ENCODE results near the gene CDH15.

CDH15 gene

DNA sequence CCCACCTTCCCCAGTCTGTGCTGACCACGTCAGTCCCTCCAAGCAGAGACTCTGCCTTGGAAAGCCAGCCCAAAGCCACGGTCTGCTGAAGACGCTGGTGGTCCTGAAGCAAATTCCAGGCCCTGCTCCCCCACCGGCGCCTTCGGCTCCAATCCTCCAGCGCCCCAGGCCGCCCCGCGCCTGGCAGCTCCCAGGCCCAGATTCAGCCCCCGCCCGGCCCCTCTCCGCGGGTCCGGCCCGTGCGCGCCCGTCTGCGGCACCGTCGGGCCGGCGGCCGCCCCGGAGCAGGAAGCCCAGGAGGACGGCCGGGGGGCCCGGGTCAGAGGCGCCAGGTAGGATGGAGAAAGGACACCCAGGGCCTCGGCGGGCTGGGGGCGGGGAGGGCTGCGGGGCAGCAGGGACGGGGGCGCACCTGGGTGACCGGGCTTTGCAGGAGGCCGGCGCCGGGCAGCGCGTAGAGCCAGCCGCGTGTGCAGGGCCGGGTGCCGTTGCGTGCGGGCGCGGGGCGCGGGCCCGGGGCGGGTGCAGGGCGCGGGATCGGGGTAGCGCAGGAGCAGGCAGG is 29.4 kb downstream of the CDH15 start:
- DNase-seq: no peak

DNA sequence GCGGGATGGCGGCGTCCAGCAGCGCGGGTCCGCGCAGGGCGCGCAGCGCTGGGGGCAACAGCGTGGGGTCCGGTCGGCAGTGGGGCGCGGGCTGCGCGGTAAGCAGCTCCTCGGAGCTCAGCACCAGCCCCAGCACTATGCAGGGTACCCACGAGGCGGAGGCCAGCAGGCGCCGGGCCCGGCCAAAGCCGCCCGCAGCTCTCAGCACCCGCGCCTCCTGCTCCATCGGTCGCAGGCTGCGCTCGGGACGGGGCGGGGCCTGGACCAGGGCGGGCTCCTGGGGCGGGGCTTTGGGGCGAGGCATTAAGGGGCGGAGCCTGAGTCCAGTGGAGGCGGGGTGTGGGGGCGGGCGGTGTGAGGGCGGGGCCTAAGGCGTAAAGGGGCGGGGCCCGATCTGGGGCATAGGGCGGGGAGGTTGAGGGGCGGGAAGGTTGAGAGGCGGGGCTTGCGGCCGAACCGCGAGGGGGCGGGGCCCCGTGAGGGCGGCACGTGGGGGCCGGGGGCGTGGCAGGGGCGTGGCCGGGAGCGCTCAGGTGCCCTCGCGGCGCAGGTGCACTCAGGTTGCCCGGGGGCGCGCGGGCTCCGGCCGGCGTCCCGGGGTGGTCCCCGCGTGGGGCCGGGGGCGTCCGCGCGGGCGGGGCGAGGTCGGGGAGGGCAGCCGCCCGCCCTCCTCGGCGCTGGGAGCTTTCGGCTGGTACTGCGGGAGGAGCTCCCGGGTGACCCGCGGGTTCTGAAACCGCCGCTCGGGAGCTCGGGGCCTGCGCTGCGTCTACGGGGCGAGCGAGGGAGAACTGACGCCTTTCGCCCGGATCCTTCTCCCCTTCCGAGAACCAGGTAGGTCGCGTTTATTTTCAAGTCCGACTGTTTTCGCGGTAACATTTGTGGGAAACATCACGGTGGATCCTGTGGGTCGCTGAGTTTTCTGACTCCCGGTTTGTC is 30.2 kb downstream of the CDH15 start:
- DNase-seq: peak; percentile 80

DNA sequence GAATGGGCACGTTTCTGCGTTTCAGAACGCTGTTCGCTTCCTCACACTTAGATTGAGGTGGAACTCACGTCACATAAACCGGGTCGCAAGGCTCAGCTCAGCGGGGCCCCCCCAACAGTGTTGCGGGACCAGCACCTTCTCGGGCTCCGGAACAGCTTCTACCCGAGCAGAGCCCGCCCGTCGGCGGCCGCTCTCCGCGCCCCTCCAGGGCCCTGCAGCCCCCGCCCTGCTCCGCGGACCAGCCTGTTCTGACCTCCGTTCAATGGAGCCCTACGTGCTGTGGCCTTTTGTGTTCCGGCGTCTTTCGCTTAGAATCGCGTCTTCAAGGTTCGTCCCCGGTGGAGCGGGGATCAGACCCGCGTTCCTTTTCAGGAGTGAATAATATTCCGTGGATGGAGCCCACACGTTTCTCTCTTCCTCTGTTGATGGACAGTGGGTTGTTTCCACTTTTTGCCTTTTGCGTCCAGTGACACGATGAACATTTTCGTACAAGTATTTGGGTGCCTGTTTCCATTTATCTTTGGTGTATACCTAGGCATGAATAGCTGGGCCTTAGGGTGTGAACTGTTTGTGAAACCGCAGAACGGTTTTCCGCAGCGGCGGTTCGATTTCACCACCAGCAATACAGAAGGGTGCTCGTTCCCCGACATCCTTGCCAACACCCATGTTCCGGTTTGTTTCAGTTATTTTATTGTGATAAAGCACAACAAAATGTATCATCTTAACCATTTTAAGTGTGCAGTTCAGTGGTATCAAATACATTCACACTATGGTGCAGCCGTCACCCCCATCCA is 31.1 kb downstream of the CDH15 start:
- DNase-seq: no peak

DNA sequence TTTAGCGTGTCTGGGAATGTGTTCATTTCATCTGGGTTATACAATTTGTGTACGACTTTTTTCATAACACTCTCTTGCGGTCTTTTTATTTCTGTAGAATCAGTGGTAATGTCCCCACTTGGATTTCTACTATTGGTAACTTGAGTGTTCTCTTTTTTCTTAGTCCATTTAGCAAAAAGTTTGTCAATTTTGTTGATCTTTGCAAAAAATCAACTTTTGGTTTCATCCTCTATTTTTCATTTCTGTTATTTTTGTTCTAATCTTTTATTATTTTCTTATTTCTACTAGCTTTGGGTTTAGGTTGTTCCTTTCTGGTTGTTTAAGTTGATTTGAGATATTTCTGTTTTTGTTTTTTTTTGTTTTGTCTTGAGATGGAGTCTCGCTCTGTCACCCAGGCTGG is 36.4 kb downstream of the CDH15 start:
- no peak for DNase-seq

DNA sequence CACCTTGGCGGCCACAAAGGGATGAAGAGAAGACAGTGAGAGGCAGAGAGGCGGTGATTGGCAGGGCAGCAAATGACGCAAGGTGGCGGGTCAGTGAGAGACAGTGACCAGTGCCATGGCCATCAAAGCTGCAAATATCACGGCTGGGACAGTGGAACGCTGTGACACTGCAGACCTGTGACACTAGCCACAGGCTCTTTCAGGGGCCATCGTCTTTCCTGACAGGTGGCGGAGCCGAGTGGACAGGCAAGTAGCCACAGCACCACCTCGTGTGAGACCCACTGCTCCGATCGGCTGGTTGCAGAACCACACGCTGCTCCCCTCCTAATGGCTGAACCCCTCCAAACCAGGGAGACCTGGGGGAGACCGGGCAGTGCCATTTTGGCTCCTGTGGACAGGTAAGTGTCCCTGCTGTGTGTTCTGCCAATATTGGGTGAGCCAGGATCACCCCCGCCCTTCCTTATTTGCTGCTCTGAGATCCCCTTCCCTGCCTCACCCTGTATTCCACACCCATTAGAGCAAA is 38.0 kb downstream of the CDH15 start:
- no peak for DNase-seq

DNA sequence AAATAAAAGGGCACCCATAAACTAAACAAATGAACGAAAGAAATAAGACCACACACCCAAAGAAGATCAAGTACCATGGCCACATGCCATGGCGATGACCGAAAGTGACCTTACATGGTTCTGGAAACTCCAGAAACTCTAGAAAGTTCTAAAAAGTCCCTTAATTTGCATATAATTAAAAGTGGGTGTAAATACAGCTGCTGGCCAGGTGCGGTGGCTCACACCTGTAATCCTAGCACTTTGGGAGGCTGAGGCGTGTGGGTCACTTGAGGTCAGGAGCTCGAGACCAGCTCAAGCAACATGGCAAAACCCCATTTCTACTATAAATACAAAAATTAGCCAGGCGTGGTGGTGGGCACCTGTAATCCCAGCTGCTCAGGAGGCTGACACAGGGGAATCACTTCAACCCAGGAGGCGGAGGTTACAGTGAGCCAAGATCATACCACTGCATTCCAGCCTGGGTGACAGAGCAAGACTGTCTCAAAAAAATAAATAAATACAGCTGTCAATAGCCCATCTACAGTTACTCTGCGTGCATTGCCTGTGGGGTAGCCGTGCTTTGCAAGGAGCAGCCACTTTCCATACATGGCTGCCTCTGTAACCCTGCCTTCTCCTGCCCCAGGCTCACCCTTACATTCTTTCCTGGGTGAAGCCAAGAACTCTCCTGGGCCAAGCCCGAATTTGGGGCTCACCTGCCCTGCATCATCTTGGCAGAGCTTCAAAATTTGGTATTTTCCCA is 38.8 kb downstream of the CDH15 start:
- DNase-seq: no peak

DNA sequence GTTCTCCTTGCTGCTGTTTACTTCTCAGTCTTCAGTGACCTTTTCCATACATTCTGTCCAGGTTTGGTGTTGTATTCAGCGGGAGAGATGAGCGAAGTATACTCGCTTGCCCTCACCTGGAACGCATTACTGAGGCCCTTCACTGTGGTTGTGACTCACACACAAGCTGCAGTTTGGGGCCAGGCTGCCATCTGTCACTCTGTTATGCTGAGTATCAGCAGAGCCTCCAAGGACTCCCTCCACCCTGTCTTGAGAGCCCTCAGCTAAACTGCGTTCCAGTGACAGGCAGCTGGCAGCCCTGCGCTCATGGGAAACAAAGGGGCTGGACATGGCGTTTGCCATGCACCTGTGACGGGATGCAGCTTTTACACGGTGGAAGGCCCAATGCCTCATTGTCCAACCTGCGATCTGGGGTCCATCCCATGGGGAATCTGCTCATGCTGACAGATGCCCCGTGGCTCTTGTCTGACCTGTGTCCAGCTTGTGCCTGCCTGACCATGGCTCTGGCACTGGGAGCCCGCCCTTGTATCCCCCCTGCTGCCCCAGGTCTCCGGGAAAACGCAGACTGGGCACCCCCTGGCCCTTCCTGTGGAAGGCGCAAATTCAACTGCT is 39.5 kb downstream of the CDH15 start:
- no peak for DNase-seq

DNA sequence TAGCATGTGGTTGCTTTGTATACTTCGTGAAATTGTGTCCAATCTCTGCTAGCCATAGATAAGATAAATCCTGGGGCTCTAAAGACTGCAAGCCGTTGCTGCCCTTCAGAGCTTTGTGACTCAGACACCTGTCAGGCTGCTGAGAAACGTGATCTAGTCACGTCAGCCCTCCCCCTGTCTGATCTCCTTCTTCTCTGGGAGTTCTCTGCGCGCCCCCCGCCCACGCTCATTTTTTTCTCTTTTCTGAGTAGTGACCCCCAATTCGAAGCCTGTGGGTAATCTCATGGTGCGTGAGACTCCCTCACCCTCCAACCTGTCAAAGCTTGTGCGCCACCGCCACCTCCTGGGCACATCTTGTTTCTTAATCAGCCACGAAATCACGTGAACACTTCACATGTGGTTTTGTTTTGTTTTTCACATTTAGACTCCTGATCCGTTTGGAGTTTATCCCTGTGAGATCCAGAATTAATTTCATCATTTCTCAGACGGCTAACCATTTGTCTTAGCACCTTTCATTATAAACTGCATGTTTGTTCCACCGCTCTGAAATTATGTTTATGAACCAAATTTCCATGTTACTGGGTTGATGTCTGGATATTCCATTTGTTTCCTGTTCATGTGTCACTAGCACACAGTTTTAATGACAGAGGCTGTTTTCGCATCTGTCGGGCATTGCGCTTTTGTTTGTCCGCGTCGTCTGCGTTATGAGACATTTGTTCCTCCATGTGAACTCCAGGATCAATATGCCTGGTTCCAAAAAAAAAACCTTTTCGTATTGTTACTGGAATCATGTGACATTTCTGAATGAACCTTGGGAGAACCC is 45.0 kb downstream of the CDH15 start:
- peak; percentile 88 for DNase-seq

DNA sequence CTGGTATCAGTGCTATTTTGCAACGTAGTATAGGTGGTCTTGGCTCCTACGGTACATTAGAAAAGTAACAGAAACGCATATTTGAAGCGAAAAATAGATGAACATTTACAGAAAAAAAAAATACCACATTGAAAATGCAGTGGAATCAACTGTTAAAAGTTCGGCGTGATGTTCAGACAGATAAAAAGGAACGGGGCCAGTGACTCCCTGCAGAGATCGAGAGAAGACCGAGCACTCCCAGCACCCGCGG is 45.5 kb downstream of the CDH15 start:
- no peak for DNase-seq

DNA sequence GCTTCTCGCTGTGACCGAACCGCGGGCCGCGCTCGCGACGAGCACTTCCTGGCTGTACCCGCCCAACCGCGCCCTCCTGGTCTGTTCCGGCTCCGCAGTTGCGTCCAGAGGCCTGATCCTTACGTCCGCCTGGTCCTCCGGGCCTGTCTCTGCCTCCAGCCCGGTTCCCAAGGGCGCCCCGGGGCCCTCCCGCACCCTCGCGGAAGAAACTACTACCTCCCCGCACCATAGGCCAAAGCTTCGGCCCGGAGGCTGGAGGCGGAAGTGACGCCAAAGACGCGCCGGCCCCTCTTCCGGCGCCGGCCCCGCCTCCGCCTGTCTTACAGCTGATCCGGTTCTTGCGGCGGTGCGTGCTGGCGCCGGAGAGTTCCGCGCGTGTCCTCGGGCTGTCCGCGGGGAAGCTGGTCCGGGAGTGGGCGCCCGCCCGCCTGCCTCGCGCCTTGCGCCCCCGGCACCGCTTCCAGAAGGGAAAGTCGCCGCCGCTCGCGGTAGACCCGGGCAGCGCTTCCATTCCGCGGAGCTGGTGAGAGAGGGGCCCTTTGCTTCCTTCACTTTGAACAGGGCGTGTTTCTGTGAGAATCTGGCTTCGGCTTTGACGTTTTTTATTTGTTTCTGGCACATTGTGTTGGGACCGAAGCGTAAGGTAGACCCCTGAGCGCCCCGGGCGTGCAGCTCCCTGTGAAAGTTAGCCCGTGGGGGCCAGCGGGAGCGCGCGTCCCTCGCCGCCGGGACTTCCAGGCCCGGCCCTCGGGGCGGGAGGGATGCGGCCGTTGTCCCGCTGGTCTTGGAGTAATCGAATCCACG is 46.0 kb downstream of the CDH15 start, which contains the start of gene ZNF778:
ZNF778 (plus strand) TSS at position 316 of the 804 bp plus-strand sequence. CDS start 3,425 bp downstream, outside the sequence.
- DNase-seq: peak; percentile 79

DNA sequence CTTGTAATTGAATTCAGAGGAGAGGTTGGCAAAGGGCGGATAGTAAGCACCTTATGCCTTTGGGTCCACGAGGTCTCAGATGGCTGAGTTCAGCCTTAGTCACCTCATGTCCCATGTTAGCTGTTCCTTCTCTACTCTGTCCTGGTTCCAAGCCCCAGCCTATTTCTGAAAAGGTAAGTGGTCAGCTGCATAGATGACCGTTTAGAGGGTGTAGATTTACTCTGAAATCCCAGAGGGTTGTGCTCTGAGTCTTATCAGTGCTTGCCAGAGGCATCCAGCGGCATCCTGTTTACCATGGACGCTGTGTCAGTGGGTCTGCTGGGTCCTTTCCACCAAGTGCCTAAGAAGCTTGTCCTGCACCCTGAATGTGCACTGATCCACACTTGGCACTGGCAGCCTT is 47.8 kb downstream of the CDH15 start:
- no peak for DNase-seq

DNA sequence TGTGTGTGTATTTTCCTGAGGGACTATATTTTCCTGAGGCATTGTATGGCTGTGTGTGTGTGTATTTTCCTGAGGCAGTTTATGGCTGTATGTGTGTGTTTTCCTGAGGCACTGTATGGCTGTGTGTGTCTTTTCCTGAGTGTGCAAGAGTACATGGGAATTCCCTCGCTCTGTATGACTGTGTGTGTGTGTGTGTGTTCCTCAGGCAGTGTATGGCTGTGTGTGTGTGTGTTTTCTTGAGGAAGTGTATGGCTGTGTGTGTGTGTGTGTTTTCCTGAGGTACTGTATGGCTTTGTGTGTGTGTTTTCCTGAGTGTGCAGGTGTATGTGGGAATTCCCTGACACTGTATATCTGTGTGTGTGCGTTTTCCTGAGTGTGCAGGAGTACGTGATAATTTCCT is 50.1 kb downstream of the CDH15 start:
- DNase-seq: no peak

DNA sequence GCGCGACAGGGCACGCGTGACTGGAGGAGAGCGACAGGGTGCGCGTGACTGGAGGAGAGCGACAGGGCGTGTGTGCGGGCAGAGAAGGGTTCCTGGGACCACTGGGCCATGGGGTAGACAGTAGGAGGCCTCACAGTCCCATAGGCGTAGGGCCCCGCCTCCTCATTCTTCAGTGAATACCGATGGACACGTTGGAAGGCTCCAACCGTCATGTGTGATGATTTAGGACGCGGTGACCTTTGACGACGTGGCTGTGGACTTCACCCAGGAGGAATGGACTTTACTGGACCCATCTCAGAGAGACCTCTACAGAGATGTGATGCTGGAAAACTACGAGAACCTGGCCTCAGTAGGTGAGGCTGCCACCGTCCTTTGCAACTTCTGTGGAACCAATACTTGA is 51.4 kb downstream of the CDH15 start:
- DNase-seq: no peak

DNA sequence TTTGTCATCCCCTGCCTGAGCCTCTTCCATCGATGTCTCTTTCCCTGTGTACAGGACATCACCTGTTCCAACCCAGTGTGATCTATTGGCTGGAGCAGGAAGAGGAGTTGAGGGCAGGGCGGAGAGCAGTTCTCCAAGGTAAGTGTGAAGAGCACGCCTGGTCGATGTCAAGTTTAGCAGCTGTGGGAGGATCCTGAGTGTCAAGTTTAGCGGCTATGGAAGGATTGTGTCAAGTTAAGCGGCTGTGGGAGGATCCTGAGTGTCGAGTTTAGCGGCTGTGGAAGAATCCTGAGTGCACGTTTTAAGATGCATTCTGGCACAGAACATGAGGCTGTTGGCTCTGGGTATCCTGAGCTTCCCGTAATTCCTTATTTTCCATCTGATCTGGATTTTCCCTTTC is 53.1 kb downstream of the CDH15 start:
- DNase-seq: no peak

DNA sequence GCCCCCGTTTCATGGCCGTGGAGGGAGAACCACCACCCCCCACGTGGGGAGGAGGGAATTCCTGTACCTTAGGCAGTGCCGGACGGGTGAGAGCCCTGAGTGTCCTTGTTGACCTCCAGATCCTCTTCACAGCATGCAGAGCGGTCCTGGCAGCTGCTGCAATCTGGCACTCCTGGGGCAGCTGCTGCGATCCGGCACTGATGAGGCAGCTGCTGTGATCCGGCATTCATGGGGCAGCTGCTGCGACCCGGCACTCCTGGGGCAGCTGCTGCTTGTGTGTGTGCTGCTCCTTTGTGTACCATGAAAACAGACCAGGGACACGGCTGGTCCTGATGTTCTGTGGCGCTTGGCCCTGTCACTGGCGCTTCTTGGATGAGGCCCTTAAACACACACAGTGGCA is 58.7 kb downstream of the CDH15 start:
- DNase-seq: no peak

DNA sequence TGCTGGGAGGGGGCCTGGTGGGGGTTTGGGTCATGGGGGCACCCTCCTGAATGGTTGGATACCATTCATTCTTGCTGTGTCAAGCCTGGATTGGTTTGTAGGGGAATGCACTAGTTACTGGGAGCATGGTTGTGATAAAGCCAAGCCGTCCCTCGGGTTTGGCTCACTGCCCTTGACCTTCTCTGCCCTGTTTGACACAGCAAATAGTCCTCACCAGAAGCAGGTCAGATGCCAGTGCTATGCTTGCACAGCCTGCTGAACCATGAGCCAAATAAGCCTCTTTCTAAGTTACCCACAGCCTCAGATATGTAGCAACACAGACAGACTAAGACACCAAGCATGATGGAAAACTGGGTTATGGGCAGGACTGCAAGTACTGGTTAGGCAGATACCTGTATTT is 60.6 kb downstream of the CDH15 start:
- DNase-seq: no peak

DNA sequence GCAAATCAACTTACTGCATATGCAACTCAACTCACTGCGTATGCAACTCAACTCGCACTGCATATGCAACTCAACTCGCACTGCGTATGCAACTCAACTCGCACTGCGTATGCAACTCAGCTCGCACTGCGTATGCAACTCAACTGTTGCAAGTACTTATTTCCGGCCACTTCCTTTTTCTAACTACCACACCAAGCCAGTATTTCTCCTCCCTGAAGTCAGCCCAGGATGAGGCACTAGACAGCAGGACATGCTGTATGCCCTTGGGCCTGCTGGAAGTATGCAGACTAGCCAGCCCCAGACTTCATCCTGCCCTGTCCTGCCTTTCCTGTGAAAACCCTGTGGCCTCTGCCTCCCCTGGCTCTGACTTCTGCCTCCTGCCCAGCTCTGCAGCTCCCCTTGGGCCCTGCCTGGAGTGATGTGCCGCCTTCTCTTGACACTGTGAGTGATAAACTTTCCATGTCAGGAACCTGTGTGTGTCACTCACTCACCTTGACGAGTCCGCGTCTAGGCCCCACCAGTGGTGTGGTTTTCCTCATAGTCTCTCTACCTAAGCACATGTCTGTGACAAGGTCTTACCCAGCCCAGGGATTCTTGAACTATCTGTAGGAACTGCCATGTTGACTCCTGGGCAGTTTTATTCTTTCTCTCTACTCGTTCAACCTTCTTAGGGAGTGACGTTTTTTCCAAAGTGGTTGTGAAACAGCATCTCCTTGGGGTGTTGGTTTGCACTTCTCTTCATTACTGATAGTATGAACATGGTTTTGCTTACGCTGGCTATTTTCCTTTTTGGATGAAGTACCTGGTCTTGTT is 62.3 kb downstream of the CDH15 start:
- DNase-seq: no peak

DNA sequence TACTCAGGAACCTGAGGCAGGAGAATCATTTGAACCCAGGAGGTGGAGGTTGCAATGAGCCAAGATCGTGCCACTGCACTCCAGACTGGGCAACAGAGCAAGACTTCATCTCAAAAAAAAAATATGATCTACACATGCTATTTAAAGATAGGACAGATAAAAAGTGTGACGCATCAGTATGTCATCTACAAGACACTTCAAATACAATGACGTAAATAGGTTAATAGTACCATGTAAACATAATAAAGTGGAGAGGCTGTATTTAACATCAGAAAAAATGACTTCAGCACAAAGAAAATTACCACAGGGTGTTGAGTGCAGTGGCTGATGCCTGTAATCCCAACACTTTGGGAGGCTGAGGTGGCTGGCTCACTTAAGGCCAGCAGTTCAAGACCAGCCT is 66.2 kb downstream of the CDH15 start:
- no peak for DNase-seq

DNA sequence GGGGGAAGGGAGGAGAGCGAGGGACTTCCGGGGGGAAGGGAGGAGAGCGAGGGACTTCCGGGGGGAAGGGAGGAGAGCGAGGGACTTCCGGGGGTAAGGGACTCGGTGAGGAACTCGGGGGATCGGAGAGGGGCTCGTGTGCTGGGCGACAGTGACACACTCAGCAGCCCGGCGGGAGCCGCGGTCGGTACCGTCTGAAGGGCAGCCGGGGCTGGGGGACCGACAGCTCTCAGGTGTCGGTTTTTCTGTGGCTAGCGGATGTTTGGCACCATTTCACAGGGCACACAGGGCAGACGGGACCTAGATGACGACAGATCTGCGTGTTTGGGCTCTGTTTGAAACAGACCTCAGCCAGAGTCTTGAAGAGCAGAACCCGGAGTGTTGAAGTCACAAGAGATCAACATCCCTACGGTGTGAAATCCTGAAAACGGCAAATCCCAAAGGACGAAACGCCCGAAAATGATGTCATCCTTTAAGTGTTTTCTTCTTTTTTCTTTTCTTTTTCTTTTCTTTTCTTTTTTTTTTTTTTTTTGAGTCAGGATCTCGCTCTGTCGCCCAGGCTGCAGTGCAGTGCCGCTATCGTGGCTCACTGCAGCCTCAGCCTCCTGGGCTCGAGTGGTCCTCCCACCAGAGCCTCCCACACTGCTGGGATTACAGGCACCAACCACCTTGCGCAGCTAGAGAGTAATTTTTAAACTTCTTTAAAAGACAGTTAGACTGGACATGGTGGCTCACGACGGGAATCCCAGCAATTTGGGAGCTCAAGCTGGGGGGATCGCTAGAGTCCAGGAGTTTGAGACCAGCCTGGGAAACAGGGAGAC is 69.8 kb downstream of the CDH15 start:
- DNase-seq: peak; percentile 70
